HL-60 (cell line): ENCODE results near the gene NPB.

Source experiments
- DNase-seq, 2 experiments: peaks; one replicate each; pipeline ENCODE4 v3.0.0-alpha.2; 2010 to 2020; ENCODE audit warnings: low read depth in 1 of 2, low spot score in 1 of 2
- H3K27ac ChIP-seq: fragments of 250-450 bp; sonication (Bioruptor Pico); replicated peaks from 2 replicates; pipeline ENCODE4 v1.5.1; 2020; ENCODE audit warnings: mild to moderate bottlenecking, moderate library complexity
- H3K27me3 ChIP-seq: fragments of 250-450 bp; sonication (Bioruptor Pico); 2 replicates; pipeline ENCODE4 v1.5.1; 2021; ENCODE audit warnings: mild to moderate bottlenecking, moderate library complexity; ENCODE audit not compliant: insufficient read depth, poor library complexity, severe bottlenecking
- H3K4me3 ChIP-seq: replicated peaks from 2 replicates; pipeline ENCODE4 v1.5.1; 2011; ENCODE audit warnings: mild to moderate bottlenecking, control low read depth, low read length; ENCODE audit not compliant: insufficient read depth
- GABPA ChIP-seq: IDR thresholded peaks from 2 replicates; pipeline ENCODE4 v1.6.1; 2012; ENCODE audit warnings: low read depth
- POLR2AphosphoS5 ChIP-seq: IDR thresholded peaks from 2 replicates; pipeline ENCODE4 v1.6.1; 2012; ENCODE audit warnings: low read depth
- SPI1 ChIP-seq: IDR thresholded peaks from 2 replicates; pipeline ENCODE4 v1.6.1; 2012; ENCODE audit warnings: low read depth, mild to moderate bottlenecking, borderline replicate concordance
- TF ChIP-seq, protein P1 (sequence below): IDR thresholded peaks from one replicate; pipeline ENCODE4 v1.5.1; 2011; ENCODE audit warnings: low read length, control low read depth, inconsistent platforms; ENCODE audit not compliant: insufficient read depth
- TF ChIP-seq, protein P2 (sequence below): IDR thresholded peaks from 2 replicates; pipeline ENCODE4 v1.6.1; 2012; ENCODE audit warnings: low read depth; ENCODE audit not compliant: insufficient replicate concordance

NPB gene

DNA sequence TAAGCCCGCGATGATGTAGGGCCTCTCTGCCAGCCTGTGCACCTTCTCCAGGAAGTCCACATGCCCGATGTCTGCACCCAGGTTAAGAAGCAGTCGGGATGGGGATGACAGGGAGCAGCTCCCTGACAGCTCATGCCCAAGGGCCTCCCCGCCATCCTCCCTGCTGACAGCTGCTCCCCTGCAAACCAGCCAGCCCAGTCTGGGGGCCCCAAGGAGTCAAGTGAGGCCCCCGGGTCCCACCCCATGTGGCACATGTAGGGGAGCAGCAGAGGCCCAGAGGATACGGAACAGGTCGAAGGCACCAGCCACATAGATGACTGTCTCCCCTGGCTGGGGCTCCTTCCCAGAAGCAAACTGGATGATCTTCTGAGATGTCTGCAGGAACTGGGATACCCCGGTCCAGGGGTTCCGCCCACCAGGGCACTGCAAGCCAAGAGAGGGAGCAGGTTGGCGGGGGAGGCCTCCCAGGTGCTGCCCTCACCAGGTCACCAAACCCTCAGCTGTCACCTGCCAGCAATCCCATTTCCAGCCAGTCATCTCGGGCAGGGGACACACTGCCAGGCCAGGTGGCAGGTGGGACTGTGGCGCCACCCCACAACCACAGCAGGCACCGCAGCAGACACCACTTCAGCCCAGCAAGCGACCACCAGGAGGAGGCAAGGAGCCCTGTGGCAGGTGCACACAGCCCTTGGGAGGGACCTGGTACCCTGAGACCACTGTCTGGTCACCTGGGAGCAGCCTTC, 4.6 kb downstream of the NPB start:
- no peak for DNase-seq
- H3K27me3 ChIP-seq: peaks cover 2% of the 10 kb centered on the region
- no peak overlapping the region for H3K4me3 ChIP-seq
- TF ChIP-seq, protein P1, sequence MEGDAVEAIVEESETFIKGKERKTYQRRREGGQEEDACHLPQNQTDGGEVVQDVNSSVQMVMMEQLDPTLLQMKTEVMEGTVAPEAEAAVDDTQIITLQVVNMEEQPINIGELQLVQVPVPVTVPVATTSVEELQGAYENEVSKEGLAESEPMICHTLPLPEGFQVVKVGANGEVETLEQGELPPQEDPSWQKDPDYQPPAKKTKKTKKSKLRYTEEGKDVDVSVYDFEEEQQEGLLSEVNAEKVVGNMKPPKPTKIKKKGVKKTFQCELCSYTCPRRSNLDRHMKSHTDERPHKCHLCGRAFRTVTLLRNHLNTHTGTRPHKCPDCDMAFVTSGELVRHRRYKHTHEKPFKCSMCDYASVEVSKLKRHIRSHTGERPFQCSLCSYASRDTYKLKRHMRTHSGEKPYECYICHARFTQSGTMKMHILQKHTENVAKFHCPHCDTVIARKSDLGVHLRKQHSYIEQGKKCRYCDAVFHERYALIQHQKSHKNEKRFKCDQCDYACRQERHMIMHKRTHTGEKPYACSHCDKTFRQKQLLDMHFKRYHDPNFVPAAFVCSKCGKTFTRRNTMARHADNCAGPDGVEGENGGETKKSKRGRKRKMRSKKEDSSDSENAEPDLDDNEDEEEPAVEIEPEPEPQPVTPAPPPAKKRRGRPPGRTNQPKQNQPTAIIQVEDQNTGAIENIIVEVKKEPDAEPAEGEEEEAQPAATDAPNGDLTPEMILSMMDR: no peak
- TF ChIP-seq GABPA: no peak
- no peak for TF ChIP-seq POLR2AphosphoS5
- TF ChIP-seq, protein P2, sequence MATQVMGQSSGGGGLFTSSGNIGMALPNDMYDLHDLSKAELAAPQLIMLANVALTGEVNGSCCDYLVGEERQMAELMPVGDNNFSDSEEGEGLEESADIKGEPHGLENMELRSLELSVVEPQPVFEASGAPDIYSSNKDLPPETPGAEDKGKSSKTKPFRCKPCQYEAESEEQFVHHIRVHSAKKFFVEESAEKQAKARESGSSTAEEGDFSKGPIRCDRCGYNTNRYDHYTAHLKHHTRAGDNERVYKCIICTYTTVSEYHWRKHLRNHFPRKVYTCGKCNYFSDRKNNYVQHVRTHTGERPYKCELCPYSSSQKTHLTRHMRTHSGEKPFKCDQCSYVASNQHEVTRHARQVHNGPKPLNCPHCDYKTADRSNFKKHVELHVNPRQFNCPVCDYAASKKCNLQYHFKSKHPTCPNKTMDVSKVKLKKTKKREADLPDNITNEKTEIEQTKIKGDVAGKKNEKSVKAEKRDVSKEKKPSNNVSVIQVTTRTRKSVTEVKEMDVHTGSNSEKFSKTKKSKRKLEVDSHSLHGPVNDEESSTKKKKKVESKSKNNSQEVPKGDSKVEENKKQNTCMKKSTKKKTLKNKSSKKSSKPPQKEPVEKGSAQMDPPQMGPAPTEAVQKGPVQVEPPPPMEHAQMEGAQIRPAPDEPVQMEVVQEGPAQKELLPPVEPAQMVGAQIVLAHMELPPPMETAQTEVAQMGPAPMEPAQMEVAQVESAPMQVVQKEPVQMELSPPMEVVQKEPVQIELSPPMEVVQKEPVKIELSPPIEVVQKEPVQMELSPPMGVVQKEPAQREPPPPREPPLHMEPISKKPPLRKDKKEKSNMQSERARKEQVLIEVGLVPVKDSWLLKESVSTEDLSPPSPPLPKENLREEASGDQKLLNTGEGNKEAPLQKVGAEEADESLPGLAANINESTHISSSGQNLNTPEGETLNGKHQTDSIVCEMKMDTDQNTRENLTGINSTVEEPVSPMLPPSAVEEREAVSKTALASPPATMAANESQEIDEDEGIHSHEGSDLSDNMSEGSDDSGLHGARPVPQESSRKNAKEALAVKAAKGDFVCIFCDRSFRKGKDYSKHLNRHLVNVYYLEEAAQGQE: no peak
- TF ChIP-seq SPI1: no peak
- no peak overlapping the region for H3K27ac ChIP-seq

DNA sequence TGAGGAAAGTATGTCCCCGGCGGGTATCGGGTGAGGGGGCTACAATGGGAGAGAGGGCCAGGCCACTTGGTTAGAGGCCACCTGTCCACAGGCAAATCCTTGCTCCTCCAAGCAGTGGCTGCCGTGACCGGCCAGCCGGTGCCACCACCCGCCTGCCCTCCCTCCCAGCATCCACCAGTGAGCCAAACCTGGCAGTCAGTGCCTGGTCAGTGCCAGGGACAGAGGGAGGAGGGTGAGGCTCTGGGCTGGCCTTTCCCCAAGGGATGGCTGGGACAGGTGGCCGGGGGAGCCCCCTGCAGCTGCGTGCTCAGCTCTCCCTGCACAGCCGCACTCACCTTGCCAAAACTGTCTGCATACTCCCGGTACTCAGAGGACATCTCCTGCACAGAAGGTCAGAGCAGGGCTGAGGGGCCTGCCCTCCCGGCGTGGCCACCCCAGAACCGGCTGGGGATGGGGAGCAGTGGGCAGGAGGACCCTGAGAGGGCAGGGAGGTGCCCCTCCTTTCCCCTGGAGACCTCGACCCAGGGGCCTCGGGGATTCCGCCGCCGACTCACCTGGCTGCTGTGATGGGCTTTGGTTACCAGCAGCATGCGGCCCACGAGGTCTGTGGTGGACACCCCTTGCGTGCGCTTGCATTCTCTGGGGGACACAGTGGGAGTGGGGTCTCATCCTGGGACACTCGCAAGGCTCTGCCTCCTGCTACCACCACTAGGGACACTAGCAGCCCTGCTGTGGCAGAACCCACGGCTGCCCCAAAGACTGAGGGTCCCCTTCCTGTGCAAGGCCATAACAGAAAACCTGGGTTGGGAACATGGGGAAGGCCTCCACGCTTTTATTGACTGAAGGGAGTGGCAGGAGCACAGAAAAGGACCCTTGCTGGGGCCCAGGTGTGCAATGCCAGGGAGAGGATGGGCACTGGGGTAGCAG, 5.4 kb downstream of the NPB start:
- no peak overlapping the region for H3K4me3 ChIP-seq
- H3K27me3 ChIP-seq: no peaks in the 10 kb centered on the region
- DNase-seq: no peak
- H3K27ac ChIP-seq: no peak overlapping the region
- no peak for TF ChIP-seq GABPA
- no peak for TF ChIP-seq POLR2AphosphoS5
- TF ChIP-seq, protein P2: no peak
- TF ChIP-seq, protein P1: no peak
- TF ChIP-seq SPI1: no peak

DNA sequence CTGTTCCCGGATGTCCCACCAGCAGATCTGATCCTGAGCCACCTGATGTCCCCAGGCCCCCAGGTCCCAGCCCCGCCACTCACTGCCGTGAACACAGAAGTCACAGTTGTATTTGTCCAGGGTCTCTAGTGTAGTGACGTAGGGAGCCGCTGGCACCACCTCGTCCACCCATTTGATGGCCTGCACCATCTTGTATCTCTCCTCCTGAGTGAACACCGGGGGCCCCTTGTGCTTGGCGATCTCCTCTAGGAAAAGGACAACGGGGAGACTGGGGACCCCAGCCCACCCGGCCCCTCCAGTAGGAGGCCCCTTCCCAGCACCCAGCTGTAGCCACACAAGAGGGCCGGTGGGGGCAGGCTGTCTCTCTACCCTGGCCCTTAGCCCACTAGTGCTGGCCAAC, 6.8 kb downstream of the NPB start:
- Histone ChIP-seq H3K27me3 (no peaks in the 10 kb centered on the region), H3K4me3 (no peak overlapping the region), H3K27ac (no peak overlapping the region)
- DNase-seq: no peak
- no peak for TF ChIP-seq SPI1
- no peak for TF ChIP-seq GABPA
- TF ChIP-seq POLR2AphosphoS5: no peak
- TF ChIP-seq, protein P2: no peak
- TF ChIP-seq, protein P1: no peak
